Measurements from ENCODE around the gene SCG3.
"Not testable (repeated sequence)": the region's sequence is repeated elsewhere in the genome, so short reads cannot be mapped to it uniquely, and the experiment has no call there.

Gene SCG3

GRCh38 chr15:51649659-51650521 lies 31.4 kb upstream of the SCG3 start:
- Histone ChIP-seq H3F3A (ENCODE audit: insufficient read depth) (no peaks in the 10 kb centered on the region), H4K20me1 (ENCODE audit: low read depth, low read length) (no peaks in the 10 kb centered on the region), H3K27me3 (ENCODE audit: low read length) (no peaks in the 10 kb centered on the region), H3K9me3 (ENCODE audit: insufficient read depth, low read length) (no peaks in the 10 kb centered on the region), H3K4me2 (ENCODE audit: low read depth, low read length, poor library complexity, severe bottlenecking) (no peak overlapping the region), H3K36me3 (ENCODE audit: low read length) (no peaks in the 10 kb centered on the region), H3K79me2 (ENCODE audit: insufficient read depth, low read length) (no peaks in the 10 kb centered on the region), H2AFZ (ENCODE audit: low read depth, low read length, severe bottlenecking) (no peak overlapping the region), H3K9ac (ENCODE audit: low read length) (no peak overlapping the region), H3K9me2 (replicated peaks; ENCODE audit: insufficient read depth, low read length) (no peaks in the 10 kb centered on the region), H3K4me3 (ENCODE audit: insufficient read depth, low read length, poor library complexity, severe bottlenecking) (no peak overlapping the region), H3K27ac (ENCODE audit: low read depth, low read length) (no peak overlapping the region)
- TF ChIP-seq EZH2phosphoT487 (conservative IDR thresholded peaks at IDR 0.05; ENCODE audit: low read length) (no peak), CTCF (IDR thresholded peaks at IDR 0.05; ENCODE audit: insufficient read depth, low read length, poor library complexity, severe bottlenecking) (peak; percentile 60)

GRCh38 chr15:51652084-51652668 lies 29.1 kb upstream of the SCG3 start:
- no peak overlapping the region for H3K4me2 ChIP-seq (ENCODE audit: low read depth, low read length, poor library complexity, severe bottlenecking)
- H3K9ac ChIP-seq (ENCODE audit: low read length): no peak overlapping the region
- H2AFZ ChIP-seq (ENCODE audit: low read depth, low read length, severe bottlenecking): no peak overlapping the region
- no peaks in the 10 kb centered on the region for H3K79me2 ChIP-seq (ENCODE audit: insufficient read depth, low read length)
- no peaks in the 10 kb centered on the region for H3K36me3 ChIP-seq (ENCODE audit: low read length)
- TF ChIP-seq CTCF (IDR thresholded peaks at IDR 0.05; ENCODE audit: insufficient read depth, low read length, poor library complexity, severe bottlenecking) (no peak), EZH2phosphoT487 (conservative IDR thresholded peaks at IDR 0.05; ENCODE audit: low read length) (no peak)
- no peaks in the 10 kb centered on the region for H3K27me3 ChIP-seq (ENCODE audit: low read length)
- no peaks in the 10 kb centered on the region for H3K9me2 ChIP-seq (replicated peaks; ENCODE audit: insufficient read depth, low read length)
- no peak overlapping the region for H3K27ac ChIP-seq (ENCODE audit: low read depth, low read length)
- H3K9me3 ChIP-seq (ENCODE audit: insufficient read depth, low read length): no peaks in the 10 kb centered on the region
- H3F3A ChIP-seq (ENCODE audit: insufficient read depth): no peaks in the 10 kb centered on the region
- no peak overlapping the region for H3K4me3 ChIP-seq (ENCODE audit: insufficient read depth, low read length, poor library complexity, severe bottlenecking)
- no peaks in the 10 kb centered on the region for H4K20me1 ChIP-seq (ENCODE audit: low read depth, low read length)

- H3K27me3 ChIP-seq (ENCODE audit: low read length); H3K27ac ChIP-seq (ENCODE audit: low read depth, low read length); H3K4me3 ChIP-seq (ENCODE audit: insufficient read depth, low read length, poor library complexity, severe bottlenecking); H3K9me3 ChIP-seq (ENCODE audit: insufficient read depth, low read length); H3K9me2 ChIP-seq (replicated peaks; ENCODE audit: insufficient read depth, low read length); H3F3A ChIP-seq (ENCODE audit: insufficient read depth); H3K36me3 ChIP-seq (ENCODE audit: low read length); H3K79me2 ChIP-seq (ENCODE audit: insufficient read depth, low read length); H3K9ac ChIP-seq (ENCODE audit: low read length); H4K20me1 ChIP-seq (ENCODE audit: low read depth, low read length); H3K4me2 ChIP-seq (ENCODE audit: low read depth, low read length, poor library complexity, severe bottlenecking); H2AFZ ChIP-seq (ENCODE audit: low read depth, low read length, severe bottlenecking): not testable (repeated sequence)
Measured at GRCh38 chr15:51655401-51656057, 25.8 kb upstream of the SCG3 start.

GRCh38 chr15:51658664-51659063 lies 22.6 kb upstream of the SCG3 start:
- Histone ChIP-seq H3K9me2 (replicated peaks; ENCODE audit: insufficient read depth, low read length) (no peaks in the 10 kb centered on the region), H3K9me3 (ENCODE audit: insufficient read depth, low read length) (no peaks in the 10 kb centered on the region), H2AFZ (ENCODE audit: low read depth, low read length, severe bottlenecking) (no peak overlapping the region), H3K4me3 (ENCODE audit: insufficient read depth, low read length, poor library complexity, severe bottlenecking) (no peak overlapping the region), H3K36me3 (ENCODE audit: low read length) (no peaks in the 10 kb centered on the region), H3K27me3 (ENCODE audit: low read length) (no peaks in the 10 kb centered on the region), H3F3A (ENCODE audit: insufficient read depth) (no peaks in the 10 kb centered on the region), H4K20me1 (ENCODE audit: low read depth, low read length) (no peaks in the 10 kb centered on the region), H3K4me2 (ENCODE audit: low read depth, low read length, poor library complexity, severe bottlenecking) (no peak overlapping the region), H3K27ac (ENCODE audit: low read depth, low read length) (no peak overlapping the region), H3K79me2 (ENCODE audit: insufficient read depth, low read length) (no peaks in the 10 kb centered on the region), H3K9ac (ENCODE audit: low read length) (no peak overlapping the region)
- TF ChIP-seq EZH2phosphoT487 (conservative IDR thresholded peaks at IDR 0.05; ENCODE audit: low read length) (no peak), CTCF (IDR thresholded peaks at IDR 0.05; ENCODE audit: insufficient read depth, low read length, poor library complexity, severe bottlenecking) (no peak)

Measured in SU-DHL-6 (cell line).